Neuronal stem cell (in vitro differentiated cells): ENCODE measurements around the gene SYNE1.
A peak's percentile ranks its signal among the peaks of the same experiment; 100 is the strongest.

Source experiments
- DNase-seq: peaks from one replicate; pipeline ENCODE4 v3.0.0-alpha.2; 2013; ENCODE audit warnings: low spot score
- H2AFZ ChIP-seq: one replicate; pipeline ENCODE4 v1.6.1; 2013; ENCODE audit warnings: mild to moderate bottlenecking, low read length, inconsistent platforms
- H2AK5ac ChIP-seq: 2 replicates; pipeline ENCODE4 v1.6.1; 2013; ENCODE audit warnings: low read depth, mild to moderate bottlenecking, inconsistent platforms, low read length, moderate library complexity, mixed read lengths
- H2BK120ac ChIP-seq: 2 replicates; pipeline ENCODE4 v1.6.1; 2013; ENCODE audit warnings: low read depth, mild to moderate bottlenecking, inconsistent platforms, low read length, moderate library complexity, mixed read lengths
- H2BK12ac ChIP-seq: one replicate; pipeline ENCODE4 v1.6.1; 2013; ENCODE audit warnings: low read length, inconsistent platforms
- H2BK15ac ChIP-seq: 2 replicates; pipeline ENCODE4 v1.6.1; 2013; ENCODE audit warnings: mild to moderate bottlenecking, low read length, inconsistent platforms, mixed read lengths
- H2BK5ac ChIP-seq: one replicate; pipeline ENCODE4 v1.6.1; 2013; ENCODE audit warnings: inconsistent platforms, mild to moderate bottlenecking, low read length, moderate library complexity
- H3K14ac ChIP-seq: one replicate; pipeline ENCODE4 v1.6.1; 2013; ENCODE audit warnings: low read length, inconsistent platforms
- H3K18ac ChIP-seq: 2 replicates; pipeline ENCODE4 v1.6.1; 2013; ENCODE audit warnings: low read length, inconsistent platforms
- H3K23ac ChIP-seq: 2 replicates; pipeline ENCODE4 v1.6.1; 2013; ENCODE audit warnings: low read depth, mild to moderate bottlenecking, mixed read lengths, low read length, inconsistent platforms; ENCODE audit not compliant: poor library complexity
- H3K27ac ChIP-seq: replicated peaks from 3 replicates; pipeline ENCODE4 v1.5.1; 2013; ENCODE audit warnings: low read length, inconsistent platforms
- H3K27me3 ChIP-seq, 3 experiments: 2 replicates each; pipeline ENCODE4 v1.6.1; 2013; ENCODE audit warnings: low read length in 3 of 3, mild to moderate bottlenecking in 2 of 3, inconsistent platforms in 1 of 3, low read depth in 1 of 3, mixed read lengths in 1 of 3, moderate library complexity in 1 of 3; ENCODE audit not compliant: control insufficient read depth in 3 of 3, insufficient read depth in 3 of 3
- H3K36me3 ChIP-seq, 2 donors: replicated peaks in 1 of 2; 2 replicates each; pipeline ENCODE4 v1.6.1; 2013; ENCODE audit warnings: low read length in 2 of 2; ENCODE audit not compliant: control insufficient read depth in 2 of 2, insufficient read depth in 2 of 2
- H3K4ac ChIP-seq: 2 replicates; pipeline ENCODE4 v1.6.1; 2013; ENCODE audit warnings: inconsistent platforms, mild to moderate bottlenecking, low read length, moderate library complexity
- H3K4me1 ChIP-seq, 2 donors: 1 replicate in 1 of 2; 2 replicates in 1 of 2; pipeline ENCODE4 v1.6.1; 2013; ENCODE audit warnings: low read length in 2 of 2, low read depth in 1 of 2; ENCODE audit not compliant: control insufficient read depth in 2 of 2, insufficient read depth in 1 of 2
- H3K4me2 ChIP-seq: one replicate; pipeline ENCODE4 v1.6.1; 2013; ENCODE audit warnings: mild to moderate bottlenecking, low read length, inconsistent platforms; ENCODE audit not compliant: insufficient read depth, poor library complexity, severe bottlenecking
- H3K4me3 ChIP-seq, 2 donors: 2 replicates each; pipeline ENCODE4 v1.5.1; 2013; ENCODE audit warnings: low read length in 2 of 2, mild to moderate bottlenecking in 2 of 2, inconsistent platforms in 1 of 2, moderate library complexity in 1 of 2
- H3K79me1 ChIP-seq: one replicate; pipeline ENCODE4 v1.6.1; 2013; ENCODE audit warnings: low read depth, mild to moderate bottlenecking, inconsistent platforms, low read length, moderate library complexity
- H3K9ac ChIP-seq: one replicate; pipeline ENCODE4 v1.6.1; 2013; ENCODE audit warnings: mild to moderate bottlenecking, low read depth, low read length, inconsistent platforms; ENCODE audit not compliant: poor library complexity
- H3K9me3 ChIP-seq, 2 donors: replicated peaks in 1 of 2; 2 replicates each; pipeline versions ENCODE3 to v1.6.1; 2013; ENCODE audit warnings: low read length in 2 of 2, mild to moderate bottlenecking in 2 of 2, inconsistent platforms in 1 of 2, low read depth in 1 of 2, mixed read lengths in 1 of 2, moderate library complexity in 1 of 2; ENCODE audit not compliant: control insufficient read depth in 2 of 2, insufficient read depth in 1 of 2
- H4K8ac ChIP-seq: one replicate; pipeline ENCODE4 v1.6.1; 2013; ENCODE audit warnings: low read depth, mild to moderate bottlenecking, inconsistent platforms, low read length, moderate library complexity
- H4K91ac ChIP-seq: one replicate; pipeline ENCODE4 v1.6.1; 2013; ENCODE audit warnings: low read length, low read depth, mild to moderate bottlenecking, inconsistent platforms; ENCODE audit not compliant: poor library complexity
- WGBS, 2 donors: extraction: QIAGEN DNeasy Blood & Tissue Kit; methylation state at CpG; one replicate each; pipeline ENCODE4 v1.1.7; 2013; ENCODE audit warnings: missing lambda C conversion rate in 2 of 2, mixed read lengths in 1 of 2; ENCODE audit not compliant: insufficient read length in 2 of 2, insufficient replicate concordance in 1 of 2; ENCODE audit errors: extremely low coverage in 2 of 2; 5-methylcytosine and 5-hydroxymethylcytosine counted together

The SYNE1 gene

DNA sequence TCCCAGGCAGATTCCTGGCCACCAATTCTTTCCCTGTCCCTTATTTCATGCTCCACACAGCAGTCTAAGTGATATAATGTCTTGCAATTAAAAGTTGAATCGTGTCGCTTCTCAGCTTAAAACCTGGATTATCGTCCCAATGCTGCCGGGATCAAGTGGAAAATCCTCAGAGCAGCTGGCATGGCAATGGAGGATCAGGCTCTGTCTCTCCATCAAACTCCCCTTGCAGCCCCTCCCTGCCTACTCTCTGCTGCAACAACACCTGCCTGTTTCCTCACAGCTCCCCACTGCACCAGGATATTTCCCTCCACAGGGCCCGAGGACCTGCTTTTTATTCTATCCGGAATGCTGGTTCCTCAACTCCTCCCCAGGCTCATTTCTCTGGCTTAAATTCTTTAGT, 277.1 kb downstream of the SYNE1 start:
- Histone ChIP-seq H2AK5ac (no peak overlapping the region), H3K9ac (no peak overlapping the region), H2BK12ac (no peak overlapping the region), H3K4me3 (no peak overlapping the region), H3K27me3 (no peaks in the 10 kb centered on the region), H3K36me3 (no peaks in the 10 kb centered on the region), H3K14ac (no peak overlapping the region), H2BK5ac (no peak overlapping the region), H3K4me1 (peaks cover 3 to 14% of the 10 kb centered on the region in 2 donors), H3K27ac (no peak overlapping the region), H3K18ac (no peak overlapping the region), H2BK120ac (no peak overlapping the region), H4K91ac (no peak overlapping the region), H3K23ac (no peak overlapping the region), H3K79me1 (no peaks in the 10 kb centered on the region), H2BK15ac (no peak overlapping the region), H3K4ac (no peak overlapping the region), H4K8ac (no peak overlapping the region), H2AFZ (no peak overlapping the region), H3K9me3 (no peaks in the 10 kb centered on the region), H3K4me2 (no peak overlapping the region)
- WGBS, 2 donors = no CpG with 5 or more reads among the region's 6 CpGs
- no peak for DNase-seq

DNA sequence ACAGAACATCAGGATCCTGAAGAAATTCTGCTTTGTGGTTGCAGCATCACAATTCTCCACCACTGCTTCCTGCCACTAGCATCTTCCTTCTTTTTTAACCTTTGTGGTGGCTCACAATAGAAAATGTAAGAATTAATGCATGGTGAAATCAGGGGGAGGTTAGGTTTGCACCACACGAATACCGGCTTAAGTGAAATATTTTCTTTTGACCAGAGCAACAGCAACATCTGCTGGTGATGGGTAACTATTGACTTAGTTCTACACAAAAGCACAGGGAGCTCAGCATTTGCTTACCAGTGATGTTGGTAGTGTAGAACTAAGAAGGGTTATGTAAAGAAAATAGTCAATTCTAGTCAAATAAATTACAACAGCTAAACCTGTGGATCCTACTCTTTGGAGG, 280.5 kb downstream of the SYNE1 start:
- no peak for DNase-seq
- H3K36me3 ChIP-seq = no peaks in the 10 kb centered on the region
- H3K27ac ChIP-seq = no peak overlapping the region
- WGBS, 2 donors = no CpG with 5 or more reads among the region's 2 CpGs
- H3K4me2 ChIP-seq = no peak overlapping the region
- H3K14ac ChIP-seq = no peak overlapping the region
- H3K4me1 ChIP-seq = peaks cover 0 to 13% of the 10 kb centered on the region in 2 donors
- no peaks in the 10 kb centered on the region for H3K27me3 ChIP-seq
- no peak overlapping the region for H3K4ac ChIP-seq
- no peak overlapping the region for H3K4me3 ChIP-seq
- no peak overlapping the region for H4K8ac ChIP-seq
- no peak overlapping the region for H3K9ac ChIP-seq
- no peak overlapping the region for H2BK12ac ChIP-seq
- no peaks in the 10 kb centered on the region for H3K9me3 ChIP-seq
- peak overlapping the region; percentile 47 for H2AFZ ChIP-seq
- H3K79me1 ChIP-seq = no peaks in the 10 kb centered on the region
- no peak overlapping the region for H2BK120ac ChIP-seq
- no peak overlapping the region for H3K18ac ChIP-seq
- H2BK5ac ChIP-seq = no peak overlapping the region
- H4K91ac ChIP-seq = no peak overlapping the region
- H2BK15ac ChIP-seq = no peak overlapping the region
- H3K23ac ChIP-seq = no peak overlapping the region
- no peak overlapping the region for H2AK5ac ChIP-seq

- H3K14ac ChIP-seq = no peak overlapping the region
- H4K8ac ChIP-seq = no peak overlapping the region
- no peak overlapping the region for H3K27ac ChIP-seq
- H3K4me1 ChIP-seq = peaks cover 0 to 11% of the 10 kb centered on the region in 2 donors
- no peak overlapping the region for H3K4me2 ChIP-seq
- no peaks in the 10 kb centered on the region for H3K36me3 ChIP-seq
- no peak overlapping the region for H2AK5ac ChIP-seq
- H2BK12ac ChIP-seq = no peak overlapping the region
- DNase-seq = no peak
- no peak overlapping the region for H4K91ac ChIP-seq
- no peak overlapping the region for H3K23ac ChIP-seq
- no peaks in the 10 kb centered on the region for H3K79me1 ChIP-seq
- no peak overlapping the region for H2BK120ac ChIP-seq
- H2BK5ac ChIP-seq = no peak overlapping the region
- no peak overlapping the region for H3K18ac ChIP-seq
- no peak overlapping the region for H3K4ac ChIP-seq
- no CpG with 5 or more reads among the region's 1 CpG for WGBS, 2 donors
- H2AFZ ChIP-seq = no peak overlapping the region
- H2BK15ac ChIP-seq = no peak overlapping the region
- H3K4me3 ChIP-seq = no peak overlapping the region
- no peaks in the 10 kb centered on the region for H3K27me3 ChIP-seq
- no peaks in the 10 kb centered on the region for H3K9me3 ChIP-seq
- no peak overlapping the region for H3K9ac ChIP-seq
Measured at GRCh38 chr6:152356016-152356415, 281.1 kb downstream of the SYNE1 start.

DNA sequence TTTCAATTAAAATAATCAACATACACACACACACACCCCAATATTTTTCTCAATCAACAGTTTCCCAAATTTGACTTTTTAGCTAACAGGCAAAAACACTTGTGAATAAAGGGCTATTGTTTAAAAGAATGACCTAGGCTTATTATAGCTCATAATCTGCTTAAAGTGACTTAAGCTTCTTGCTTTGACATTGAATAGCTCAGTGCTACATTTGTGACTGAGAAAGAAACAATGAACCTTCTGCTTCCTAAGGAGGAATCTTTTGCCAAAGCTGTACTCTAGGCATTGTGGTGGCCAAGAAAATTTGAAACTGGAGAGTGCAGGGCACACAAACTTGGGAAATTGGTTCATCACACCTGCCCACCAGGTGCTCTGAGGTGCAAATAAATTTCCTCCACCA, 282.0 kb downstream of the SYNE1 start:
- Histone ChIP-seq H2BK120ac (no peak overlapping the region), H2BK12ac (no peak overlapping the region), H3K4me2 (no peak overlapping the region), H3K4me1 (peaks cover 0 to 10% of the 10 kb centered on the region in 2 donors), H2AFZ (no peak overlapping the region), H3K9me3 (no peaks in the 10 kb centered on the region), H2BK5ac (no peak overlapping the region), H3K27me3 (no peaks in the 10 kb centered on the region), H3K4ac (no peak overlapping the region), H3K14ac (no peak overlapping the region), H2AK5ac (no peak overlapping the region), H4K91ac (no peak overlapping the region), H3K18ac (no peak overlapping the region), H3K36me3 (no peaks in the 10 kb centered on the region), H3K23ac (no peak overlapping the region), H4K8ac (no peak overlapping the region), H3K27ac (no peak overlapping the region), H3K79me1 (no peaks in the 10 kb centered on the region), H2BK15ac (no peak overlapping the region), H3K9ac (no peak overlapping the region), H3K4me3 (no peak overlapping the region)
- no peak for DNase-seq
